ENCODE measurements around the gene COL21A1.

The COL21A1 gene

DNA sequence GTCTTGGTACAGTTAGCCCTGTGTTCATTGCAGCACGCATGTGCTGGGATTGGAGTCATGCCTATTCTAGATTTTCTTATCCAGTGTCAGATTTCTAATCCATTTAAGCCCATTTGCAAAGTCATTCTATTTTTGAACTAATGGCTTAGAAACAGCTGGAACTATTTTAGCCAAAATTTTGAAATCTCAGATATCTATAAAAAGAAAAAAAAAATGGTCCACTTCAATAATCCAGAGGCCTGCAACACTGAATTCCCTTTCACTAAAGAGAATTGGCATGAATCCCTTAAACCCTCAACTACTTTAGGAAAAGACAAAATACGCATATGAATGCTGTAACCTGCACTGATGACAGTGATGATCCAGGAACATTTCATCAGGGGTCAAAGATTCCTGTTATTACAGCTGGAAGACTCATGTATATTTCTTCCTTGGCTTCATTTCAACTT is 1.5 kb downstream of the COL21A1 start:
- no peak overlapping the region for H3K4me3 ChIP-seq (ENCODE audit: low read depth, low read length)
- TF ChIP-seq, protein P1, sequence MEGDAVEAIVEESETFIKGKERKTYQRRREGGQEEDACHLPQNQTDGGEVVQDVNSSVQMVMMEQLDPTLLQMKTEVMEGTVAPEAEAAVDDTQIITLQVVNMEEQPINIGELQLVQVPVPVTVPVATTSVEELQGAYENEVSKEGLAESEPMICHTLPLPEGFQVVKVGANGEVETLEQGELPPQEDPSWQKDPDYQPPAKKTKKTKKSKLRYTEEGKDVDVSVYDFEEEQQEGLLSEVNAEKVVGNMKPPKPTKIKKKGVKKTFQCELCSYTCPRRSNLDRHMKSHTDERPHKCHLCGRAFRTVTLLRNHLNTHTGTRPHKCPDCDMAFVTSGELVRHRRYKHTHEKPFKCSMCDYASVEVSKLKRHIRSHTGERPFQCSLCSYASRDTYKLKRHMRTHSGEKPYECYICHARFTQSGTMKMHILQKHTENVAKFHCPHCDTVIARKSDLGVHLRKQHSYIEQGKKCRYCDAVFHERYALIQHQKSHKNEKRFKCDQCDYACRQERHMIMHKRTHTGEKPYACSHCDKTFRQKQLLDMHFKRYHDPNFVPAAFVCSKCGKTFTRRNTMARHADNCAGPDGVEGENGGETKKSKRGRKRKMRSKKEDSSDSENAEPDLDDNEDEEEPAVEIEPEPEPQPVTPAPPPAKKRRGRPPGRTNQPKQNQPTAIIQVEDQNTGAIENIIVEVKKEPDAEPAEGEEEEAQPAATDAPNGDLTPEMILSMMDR (IDR thresholded peaks at IDR 0.05; ENCODE audit: low read depth, low read length) = no peak

DNA sequence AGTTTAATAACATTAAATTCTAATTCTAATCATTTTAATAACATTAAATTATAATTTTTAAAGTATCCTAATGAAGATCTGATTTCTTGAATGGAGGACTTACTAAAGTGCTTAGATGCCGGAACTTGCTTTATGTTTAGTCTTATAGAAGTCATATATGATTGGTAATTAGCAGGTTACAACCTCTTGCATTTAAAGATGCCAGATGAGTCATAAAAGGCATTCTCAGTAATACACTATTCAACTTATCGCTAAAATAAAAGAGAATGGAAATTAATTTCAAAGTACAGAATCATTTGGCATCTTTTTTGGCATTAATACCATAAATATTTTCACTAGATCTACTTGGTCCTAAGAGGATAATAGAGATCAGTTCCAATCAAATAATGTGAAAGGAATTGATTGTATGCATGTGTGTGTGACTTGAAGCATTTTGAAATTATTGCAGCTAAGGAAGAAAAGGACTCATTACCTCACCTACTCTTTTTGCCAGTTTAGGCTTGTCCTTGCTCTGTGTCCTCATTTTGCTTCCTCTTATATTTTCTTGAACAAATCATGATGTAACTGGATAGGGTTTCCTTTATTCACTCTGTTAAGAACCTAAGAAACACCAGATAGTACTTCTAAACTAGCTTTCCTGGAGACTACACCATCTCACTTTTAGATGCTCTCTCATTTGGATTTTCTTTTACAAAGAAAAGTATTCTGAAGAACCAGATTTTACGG is 2.7 kb downstream of the COL21A1 start:
- TF ChIP-seq, protein P1 (IDR thresholded peaks at IDR 0.05; ENCODE audit: low read depth, low read length) = no peak

DNA sequence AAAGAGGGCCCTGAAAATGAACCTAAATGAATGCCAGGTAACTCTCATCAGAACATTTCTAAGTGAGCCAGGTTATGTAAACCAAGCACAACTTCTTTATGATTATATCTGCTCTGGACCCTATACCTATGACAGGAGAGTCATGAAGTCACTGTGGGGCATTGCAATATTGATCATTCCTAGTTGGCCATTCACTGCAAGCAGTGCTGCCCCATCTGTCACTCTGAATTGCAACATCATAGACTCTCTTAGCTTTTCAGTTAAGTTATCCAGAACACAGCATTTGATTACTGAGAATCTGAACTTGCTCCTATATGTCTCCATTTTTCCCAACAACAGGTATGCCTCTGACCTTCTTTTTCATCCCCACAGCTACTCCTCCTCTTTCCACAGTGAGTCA is 3.3 kb downstream of the COL21A1 start:
- TF ChIP-seq, protein P1 (IDR thresholded peaks at IDR 0.05; ENCODE audit: low read depth, low read length) = no peak
- H3K4me3 ChIP-seq (ENCODE audit: low read depth, low read length) = no peak overlapping the region

More for the DNA sequence above, 2.7 kb downstream of the COL21A1 start:
- no peak overlapping the region for H3K4me3 ChIP-seq (ENCODE audit: low read depth, low read length)

DNA sequence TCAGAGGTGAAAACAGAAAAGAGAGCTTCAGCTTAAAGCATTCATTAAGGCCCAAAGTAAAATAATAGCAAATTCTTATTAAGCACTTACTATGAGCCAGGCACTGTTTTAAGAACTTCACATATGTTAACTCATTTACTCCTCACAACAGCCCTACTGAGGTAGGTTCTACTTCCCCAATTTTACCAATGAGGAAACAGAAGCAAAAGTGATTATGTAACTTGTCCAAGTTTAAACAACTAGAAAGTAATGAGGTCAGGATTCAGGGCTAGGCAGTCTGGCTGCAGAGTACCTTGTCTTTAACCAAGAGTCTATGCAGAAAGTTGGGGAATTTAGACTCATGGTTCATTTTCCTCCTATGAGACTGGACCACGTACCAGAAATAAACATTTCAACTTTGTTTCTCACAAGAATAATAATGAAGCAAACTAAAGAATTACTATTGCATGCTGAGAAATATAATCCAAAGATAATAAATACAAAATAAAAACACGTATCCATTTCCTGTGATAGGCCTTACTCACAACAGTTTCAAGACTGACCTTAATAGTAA is 3.8 kb downstream of the COL21A1 start:
- no peak overlapping the region for H3K4me3 ChIP-seq (ENCODE audit: low read depth, low read length)

DNA sequence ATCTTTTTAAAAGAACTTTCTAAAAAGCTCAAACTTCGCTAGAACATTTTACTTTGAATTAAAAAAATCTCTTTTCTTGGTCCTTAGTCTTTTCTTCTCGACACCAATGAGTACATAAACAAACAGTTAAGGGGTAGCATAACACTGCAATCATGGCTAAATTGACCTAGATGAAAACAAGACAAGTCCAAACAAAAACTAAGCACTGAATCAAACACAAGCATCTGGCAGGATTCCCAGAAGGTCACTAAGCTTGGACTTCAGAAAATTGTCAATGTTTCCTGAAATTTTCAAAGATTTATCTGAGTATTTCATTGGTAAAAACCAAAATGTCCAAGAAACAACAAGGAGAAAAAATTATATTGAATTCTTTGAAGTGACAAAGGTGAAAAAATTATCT is 5.0 kb downstream of the COL21A1 start:
- TF ChIP-seq, protein P1 (IDR thresholded peaks at IDR 0.05; ENCODE audit: low read depth, low read length) = no peak
- no peak overlapping the region for H3K4me3 ChIP-seq (ENCODE audit: low read depth, low read length)

More for the DNA sequence above, 3.8 kb downstream of the COL21A1 start:
- TF ChIP-seq, protein P1 (IDR thresholded peaks at IDR 0.05; ENCODE audit: low read depth, low read length) = no peak

DNA sequence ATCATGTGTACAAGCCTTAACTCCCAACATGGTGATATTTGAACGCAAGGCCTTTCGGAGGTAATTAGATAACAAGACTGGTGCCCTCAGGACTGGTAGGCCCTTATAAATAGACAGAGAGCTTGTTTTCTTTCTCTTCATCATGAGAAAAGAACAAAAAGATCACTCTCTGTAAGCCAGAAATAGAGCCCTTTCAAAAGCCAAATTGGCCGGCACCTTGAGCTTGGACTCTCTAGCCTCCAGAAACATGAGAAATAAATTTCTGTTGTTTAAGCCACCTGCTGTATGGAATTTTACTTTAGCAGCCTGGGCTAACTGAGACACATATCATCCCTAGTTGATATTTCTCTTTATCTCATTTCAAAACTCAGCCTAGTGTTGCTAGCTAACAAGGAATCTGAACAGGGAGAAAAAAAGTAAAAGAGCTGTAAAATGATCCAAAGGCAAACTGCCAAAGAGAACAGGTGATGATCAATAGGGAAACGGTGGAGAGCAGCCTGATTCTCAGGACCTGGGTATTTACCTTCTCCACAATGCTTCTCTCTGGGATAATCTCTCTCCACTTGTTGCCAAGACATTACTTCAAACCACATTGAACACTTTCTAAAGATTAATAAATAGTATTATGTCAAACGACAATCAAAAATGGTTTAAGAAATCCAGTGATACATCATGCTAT is 6.1 kb downstream of the COL21A1 start:
- TF ChIP-seq, protein P1 (IDR thresholded peaks at IDR 0.05; ENCODE audit: low read depth, low read length) = no peak
- H3K4me3 ChIP-seq (ENCODE audit: low read depth, low read length) = no peak overlapping the region

DNA sequence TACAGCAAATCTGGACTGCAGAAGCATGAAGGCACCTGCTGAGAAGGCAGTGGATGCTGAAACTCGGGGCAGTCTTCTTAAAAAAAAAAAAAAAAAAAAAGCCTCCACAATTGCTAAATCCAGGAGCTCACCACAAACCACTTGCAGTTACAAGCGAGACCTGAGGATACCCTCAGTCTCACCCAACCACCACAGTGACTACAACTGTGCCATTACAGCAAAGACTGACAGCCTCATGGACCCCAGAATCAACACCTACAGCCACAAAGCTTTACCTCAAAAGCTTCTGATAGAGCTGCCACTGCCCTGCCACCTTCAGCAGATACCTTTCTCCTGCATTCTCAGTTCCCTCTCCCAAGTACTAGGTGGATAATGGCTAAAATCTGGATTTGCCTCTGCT is 9.0 kb downstream of the COL21A1 start:
- no peak overlapping the region for H3K4me3 ChIP-seq (ENCODE audit: low read depth, low read length)
- TF ChIP-seq, protein P1 (IDR thresholded peaks at IDR 0.05; ENCODE audit: low read depth, low read length) = no peak

Measured in WI38 (cell line).